ENCODE data around the gene NAA30.
A peak's percentile ranks its signal among the peaks of the same experiment; 100 is the strongest.
"Not testable (repeated sequence)": the region's sequence is repeated elsewhere in the genome, so short reads cannot be mapped to it uniquely, and the experiment has no call there.

Gene NAA30

DNA sequence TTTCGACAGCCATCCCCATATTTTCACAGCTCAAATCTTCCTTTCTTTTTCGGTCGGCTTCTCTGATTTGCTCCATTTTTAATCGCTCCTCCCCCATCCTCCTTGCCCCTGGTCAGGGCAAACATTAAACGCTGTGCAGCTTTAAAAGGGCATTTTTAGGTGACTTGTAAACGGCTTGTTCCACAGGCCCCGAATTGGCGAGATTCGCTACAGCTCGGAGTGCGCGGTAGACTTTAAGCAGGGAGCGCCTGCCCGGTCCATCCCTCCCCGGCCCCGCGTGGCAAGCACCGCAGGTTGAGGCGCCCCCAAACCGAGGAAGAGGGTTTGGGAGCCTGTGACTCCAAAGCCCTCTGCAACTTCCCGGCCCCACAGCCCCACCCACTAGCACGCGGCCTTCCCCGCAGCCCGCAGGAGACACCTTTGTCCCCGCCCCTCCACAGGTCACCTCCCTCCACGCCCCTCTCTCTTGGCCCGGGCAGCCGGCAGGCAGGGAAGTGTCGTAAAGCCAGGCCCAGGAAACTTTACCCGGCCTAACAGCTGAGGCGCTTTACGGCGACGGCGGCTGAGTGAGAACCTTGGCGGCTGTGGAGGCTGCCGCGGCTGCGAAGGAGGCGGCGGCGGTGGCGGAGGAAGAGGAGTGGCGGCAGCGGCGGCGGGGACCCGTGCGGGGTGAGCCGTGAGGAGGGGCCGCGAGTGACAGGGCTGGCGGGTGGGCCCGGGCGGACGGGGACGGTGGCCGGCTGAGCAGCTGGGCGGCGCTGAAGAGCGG is at the start of gene NAA30:
Gene NAA30, plus strand, starts transcription at position 550 of the 769 bp plus-strand sequence. CDS start 372 bp downstream, outside the sequence.
- TF ChIP-seq, protein P1, sequence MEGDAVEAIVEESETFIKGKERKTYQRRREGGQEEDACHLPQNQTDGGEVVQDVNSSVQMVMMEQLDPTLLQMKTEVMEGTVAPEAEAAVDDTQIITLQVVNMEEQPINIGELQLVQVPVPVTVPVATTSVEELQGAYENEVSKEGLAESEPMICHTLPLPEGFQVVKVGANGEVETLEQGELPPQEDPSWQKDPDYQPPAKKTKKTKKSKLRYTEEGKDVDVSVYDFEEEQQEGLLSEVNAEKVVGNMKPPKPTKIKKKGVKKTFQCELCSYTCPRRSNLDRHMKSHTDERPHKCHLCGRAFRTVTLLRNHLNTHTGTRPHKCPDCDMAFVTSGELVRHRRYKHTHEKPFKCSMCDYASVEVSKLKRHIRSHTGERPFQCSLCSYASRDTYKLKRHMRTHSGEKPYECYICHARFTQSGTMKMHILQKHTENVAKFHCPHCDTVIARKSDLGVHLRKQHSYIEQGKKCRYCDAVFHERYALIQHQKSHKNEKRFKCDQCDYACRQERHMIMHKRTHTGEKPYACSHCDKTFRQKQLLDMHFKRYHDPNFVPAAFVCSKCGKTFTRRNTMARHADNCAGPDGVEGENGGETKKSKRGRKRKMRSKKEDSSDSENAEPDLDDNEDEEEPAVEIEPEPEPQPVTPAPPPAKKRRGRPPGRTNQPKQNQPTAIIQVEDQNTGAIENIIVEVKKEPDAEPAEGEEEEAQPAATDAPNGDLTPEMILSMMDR (IDR thresholded peaks at IDR 0.05; ENCODE audit: low read depth, low read length), result no peak
- peak; percentile 78 for DNase-seq (ENCODE audit: extremely low read depth, low read depth)

DNA sequence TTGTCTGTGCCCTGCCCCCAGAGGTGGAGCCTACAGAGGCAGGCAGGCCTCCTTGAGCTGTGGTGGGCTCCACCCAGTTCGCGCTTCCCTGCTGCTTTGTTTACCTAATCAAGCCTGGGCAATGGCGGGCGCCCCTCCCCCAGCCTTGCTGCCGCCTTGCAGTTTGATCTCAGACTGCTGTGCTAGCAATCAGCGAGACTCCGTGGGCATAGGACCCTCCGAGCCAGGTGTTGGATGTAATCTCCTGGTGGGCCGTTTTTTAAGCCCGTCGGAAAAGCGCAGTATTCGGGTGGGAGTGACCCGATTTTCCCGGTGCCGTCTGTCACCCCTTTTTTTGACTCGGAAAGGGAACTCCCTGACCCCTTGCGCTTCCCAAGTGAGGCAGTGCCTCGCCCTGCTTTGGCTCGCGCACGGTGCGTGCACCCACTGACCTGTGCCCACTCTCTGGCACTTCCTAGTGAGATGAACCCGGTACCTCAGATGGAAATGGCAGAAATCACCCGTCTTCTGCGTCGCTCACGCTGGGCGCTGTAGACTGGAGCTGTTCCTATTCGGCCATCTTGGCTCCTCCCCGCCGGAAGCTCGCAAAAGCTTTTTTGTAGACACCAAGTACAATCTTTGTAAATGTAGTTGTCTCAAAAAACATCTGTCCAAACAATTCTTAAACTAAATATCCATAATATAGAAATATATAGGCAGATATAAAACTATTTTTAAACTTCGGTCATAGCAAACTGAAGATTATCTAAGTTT is 46.7 kb upstream of the NAA30 start:
- not testable (repeated sequence) for DNase-seq (ENCODE audit: extremely low read depth, low read depth)

DNA sequence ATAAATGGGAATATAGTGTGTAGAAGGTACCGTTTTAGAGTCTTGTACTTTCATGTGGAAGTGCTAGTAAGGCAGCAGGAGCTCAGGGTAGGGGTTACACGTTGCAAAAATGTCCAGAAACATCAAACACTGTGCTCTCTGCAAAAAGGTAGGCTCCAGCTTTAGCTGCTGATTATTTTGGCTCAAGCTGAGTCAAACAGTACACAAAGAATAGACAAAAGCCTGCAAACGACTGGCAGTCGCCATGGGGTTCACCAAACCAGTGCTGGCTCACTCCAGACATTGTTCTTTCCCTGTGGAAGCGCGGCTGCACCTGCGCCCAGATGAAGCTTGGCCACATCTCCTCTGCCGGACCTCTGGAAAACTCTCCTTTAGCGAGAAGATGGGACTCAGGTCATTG is 45.3 kb upstream of the NAA30 start:
- no peak for DNase-seq (ENCODE audit: extremely low read depth, low read depth)
- TF ChIP-seq, protein P1 (IDR thresholded peaks at IDR 0.05; ENCODE audit: low read depth, low read length), result no peak

DNA sequence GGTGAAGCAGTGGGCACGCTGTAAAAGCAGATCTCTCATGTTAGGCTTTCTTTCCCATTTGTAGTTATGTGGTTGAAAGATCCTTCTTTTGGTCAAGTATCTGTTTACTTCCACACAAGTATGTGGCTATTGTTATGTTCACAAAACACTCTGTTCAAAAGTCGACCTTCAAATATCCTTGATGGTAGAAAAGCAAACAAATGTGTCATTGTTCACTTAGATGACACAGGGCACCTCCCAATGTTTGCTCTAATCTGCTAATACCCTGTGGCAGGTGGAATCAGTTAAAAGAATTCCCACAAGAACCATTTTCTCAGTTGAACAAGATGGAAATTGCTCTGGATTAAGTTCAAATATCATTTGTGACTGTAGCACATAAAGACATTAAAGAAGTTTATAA is 43.6 kb upstream of the NAA30 start:
- TF ChIP-seq, protein P1 (IDR thresholded peaks at IDR 0.05; ENCODE audit: low read depth, low read length), result no peak
- DNase-seq (ENCODE audit: extremely low read depth, low read depth), result no peak

DNA sequence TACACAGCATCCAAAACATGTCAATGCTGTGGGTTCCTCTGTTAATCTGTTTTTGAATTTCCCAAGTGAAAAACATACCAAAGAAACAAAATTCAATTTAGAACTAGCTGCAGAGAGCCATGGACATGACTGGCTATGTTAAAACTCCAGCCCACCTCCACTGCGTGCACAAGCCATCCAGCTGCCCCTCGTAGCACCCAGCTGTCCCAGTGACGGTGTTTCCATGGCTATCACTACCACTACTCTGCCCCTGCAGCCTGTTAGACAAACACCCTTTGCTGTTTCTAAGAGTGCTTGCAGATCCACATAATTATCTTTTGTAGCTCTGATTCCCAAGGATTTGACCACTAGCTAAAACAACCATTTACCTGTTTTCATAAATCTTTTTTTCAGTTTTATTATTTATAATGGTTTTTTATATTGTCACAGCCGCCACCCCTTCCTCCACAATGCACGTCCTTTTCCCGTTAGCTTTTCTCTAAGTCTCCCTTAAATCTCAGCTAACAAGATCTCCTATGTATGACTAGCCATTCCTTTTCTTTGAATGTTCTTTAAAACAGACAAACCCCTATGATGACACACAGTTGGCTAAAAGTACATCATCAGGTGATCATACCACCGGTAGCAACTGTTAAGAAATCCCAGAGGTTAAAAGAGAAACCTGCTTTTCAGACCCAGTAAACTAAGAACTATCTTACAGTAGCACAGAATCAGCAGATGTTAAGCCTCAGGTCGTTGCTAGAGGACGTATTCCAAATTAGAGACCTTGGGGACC is 37.8 kb upstream of the NAA30 start:
- no peak for DNase-seq (ENCODE audit: extremely low read depth, low read depth)
- TF ChIP-seq, protein P1 (IDR thresholded peaks at IDR 0.05; ENCODE audit: low read depth, low read length), result no peak

DNA sequence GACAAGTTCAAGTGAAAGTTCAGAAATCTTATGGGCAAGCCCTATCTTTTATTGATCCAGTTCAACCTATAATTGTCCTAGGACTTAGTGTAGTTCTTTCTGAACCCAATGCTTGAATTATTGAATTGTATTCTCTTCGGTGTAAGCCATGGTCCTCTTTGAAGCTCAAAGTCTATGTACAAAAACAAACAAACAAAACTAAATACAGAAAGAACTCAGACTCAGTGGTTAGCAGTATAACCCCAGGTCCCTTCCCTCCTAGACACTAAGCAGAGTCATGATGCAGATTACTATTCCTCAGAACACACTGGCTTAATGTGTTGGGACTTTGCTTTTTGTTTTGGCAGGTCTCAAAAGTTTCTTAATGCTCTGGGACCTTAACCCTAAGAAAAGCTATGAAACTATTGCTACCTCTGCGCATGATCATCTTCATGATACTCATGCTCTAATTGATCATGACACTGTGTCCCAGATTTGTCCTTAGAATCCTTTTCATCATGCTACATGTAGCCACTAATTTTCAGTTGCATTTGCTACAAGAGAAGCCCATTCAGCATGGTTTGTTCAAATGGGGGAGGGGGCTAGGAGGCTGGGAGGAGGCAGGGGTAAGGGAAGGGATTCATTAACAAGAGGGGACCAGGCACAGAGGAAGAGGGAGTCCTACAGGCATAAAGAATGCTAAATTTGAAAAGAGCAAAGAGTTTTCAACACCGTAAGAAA is 35.1 kb upstream of the NAA30 start:
- TF ChIP-seq, protein P1 (IDR thresholded peaks at IDR 0.05; ENCODE audit: low read depth, low read length), result no peak
- no peak for DNase-seq (ENCODE audit: extremely low read depth, low read depth)

DNA sequence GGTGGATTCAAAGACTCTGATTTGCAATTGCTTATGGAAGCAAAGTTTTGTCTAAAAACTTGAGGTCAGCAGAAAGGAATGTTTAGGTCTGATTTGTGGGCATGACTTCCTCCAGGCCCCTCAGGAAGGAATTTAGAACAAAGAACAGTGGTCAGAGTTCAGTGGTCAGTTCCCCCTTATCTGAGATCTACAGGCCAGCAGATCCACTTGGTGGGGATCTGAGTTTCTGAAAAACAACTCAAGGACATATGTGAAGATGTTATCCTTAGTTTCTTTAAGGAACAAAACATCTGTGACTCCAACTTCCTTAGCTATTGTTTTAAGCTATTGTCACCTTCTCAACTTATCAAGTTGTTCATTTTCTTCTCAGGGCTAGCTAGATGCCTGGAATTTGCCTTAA is 28.0 kb upstream of the NAA30 start:
- TF ChIP-seq, protein P1 (IDR thresholded peaks at IDR 0.05; ENCODE audit: low read depth, low read length), result no peak
- no peak for DNase-seq (ENCODE audit: extremely low read depth, low read depth)

Data from AG09319 (cell line).